GM21515 (cell line): ENCODE data around the gene FOXF2.

Source experiments
- ATAC-seq: cut with Tn5 transposase; IDR thresholded peaks from one replicate; pipeline ENCODE4 v1.9.1; 2021; ENCODE audit not compliant: unreplicated experiment

Gene FOXF2

GRCh38 chr6:1438471-1438881 lies 49.1 kb downstream of the FOXF2 start:
- no peak for ATAC-seq

DNA sequence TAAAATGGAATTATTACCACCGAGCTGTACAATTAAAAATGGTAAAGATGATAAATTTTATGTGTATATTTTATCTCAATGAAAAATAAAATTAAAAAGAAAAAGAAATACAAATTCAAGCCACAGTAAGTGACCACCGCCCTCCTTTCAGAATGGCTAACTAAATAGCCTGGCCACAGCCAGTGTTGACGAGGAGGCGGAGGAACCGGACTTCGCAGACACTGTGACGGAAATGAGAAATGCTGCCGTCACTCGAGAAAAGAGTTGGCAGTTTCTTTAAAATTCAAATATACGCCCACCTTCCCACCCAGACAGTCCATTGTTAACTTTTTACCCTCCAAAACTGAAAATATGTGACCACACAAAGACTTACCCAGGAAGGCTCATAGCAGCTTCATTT lies 50.0 kb downstream of the FOXF2 start:
- no peak for ATAC-seq

GRCh38 chr6:1442929-1443328 lies 53.6 kb downstream of the FOXF2 start:
- ATAC-seq = no peak
